Common myeloid progenitor, CD34-positive (primary cell): ENCODE measurements around the gene PRKAR1B.

Experiments
- CTCF ChIA-PET: fragments of 350-600 bp; sonication (Branson Sonifier 250); formaldehyde crosslinking; loops from one replicate; lab custom pipeline; 2021; ENCODE audit warnings: antibody characterized with exemption; lab: Charles Lee
- POLR2A ChIA-PET: fragments of 350-600 bp; sonication (Branson Sonifier 250); formaldehyde crosslinking; loops from one replicate; lab custom pipeline; 2021; ENCODE audit warnings: antibody characterized with exemption; lab: Charles Lee
- DNase-seq, 3 donors: peaks; one replicate each; pipeline versions ENCODE4 v3.0.0 to v3.0.0-alpha.2; 2013
- H3K27ac ChIP-seq, 2 experiments: 1 replicate in 1 of 2; 2 replicates in 1 of 2; pipeline ENCODE4 v1.7.0; 2013; ENCODE audit warnings: inconsistent platforms in 2 of 2, low read length in 2 of 2, mild to moderate bottlenecking in 2 of 2, low read depth in 1 of 2, moderate library complexity in 1 of 2; ENCODE audit not compliant: severe bottlenecking in 2 of 2, insufficient read depth in 1 of 2, poor library complexity in 1 of 2
- H3K27me3 ChIP-seq, 5 experiments: replicated peaks in 2 of 5; 1 replicate in 3 of 5; 2 replicates in 2 of 5; pipeline versions ENCODE4 v1.6.1 to v1.7.0; 2013; ENCODE audit warnings: low read length in 4 of 5, mild to moderate bottlenecking in 2 of 5, moderate library complexity in 2 of 5, inconsistent platforms in 1 of 5; ENCODE audit not compliant: insufficient read depth in 5 of 5, control insufficient read depth in 4 of 5
- H3K36me3 ChIP-seq, 4 experiments: 1 replicate in 2 of 4; 2 replicates in 2 of 4; pipeline versions ENCODE4 v1.6.1 to v1.7.0; 2013; ENCODE audit warnings: low read length in 3 of 4, control low read depth in 1 of 4, mild to moderate bottlenecking in 1 of 4; ENCODE audit not compliant: control insufficient read depth in 4 of 4, insufficient read depth in 4 of 4
- H3K4me1 ChIP-seq, 4 experiments: 1 replicate in 3 of 4; 2 replicates in 1 of 4; pipeline versions ENCODE4 v1.6.1 to v1.7.1; 2013; ENCODE audit warnings: low read length in 3 of 4, mild to moderate bottlenecking in 3 of 4, control low read depth in 1 of 4, inconsistent platforms in 1 of 4, moderate library complexity in 1 of 4; ENCODE audit not compliant: control insufficient read depth in 4 of 4, insufficient read depth in 4 of 4; ENCODE audit errors: control extremely low read depth in 1 of 4
- H3K4me3 ChIP-seq, 7 experiments: 1 replicate in 4 of 7; 2 replicates in 3 of 7; pipeline versions ENCODE4 v1.5.1 to v1.7.0; 2013; ENCODE audit warnings: mild to moderate bottlenecking in 7 of 7, low read length in 6 of 7, moderate library complexity in 6 of 7, inconsistent platforms in 2 of 7, low read depth in 2 of 7, control low read depth in 1 of 7; ENCODE audit not compliant: insufficient read depth in 4 of 7, control insufficient read depth in 1 of 7; ENCODE audit errors: extremely low read depth in 1 of 7
- H3K9me3 ChIP-seq, 5 experiments: 1 replicate in 4 of 5; 2 replicates in 1 of 5; pipeline versions ENCODE4 v1.6.1 to v1.7.1; 2013; ENCODE audit warnings: low read length in 4 of 5, mild to moderate bottlenecking in 2 of 5, inconsistent platforms in 1 of 5, low read depth in 1 of 5, moderate library complexity in 1 of 5; ENCODE audit not compliant: control insufficient read depth in 4 of 5, insufficient read depth in 2 of 5; ENCODE audit errors: control extremely low read depth in 1 of 5
- WGBS: methylation state at CpG from one replicate; pipeline ENCODE4 v1.1.5; 2013; ENCODE audit not compliant: insufficient coverage; 5-methylcytosine and 5-hydroxymethylcytosine counted together

Gene PRKAR1B

GRCh38 chr7:544338-545221 is 182.5 kb downstream of the PRKAR1B start:
- Histone ChIP-seq H3K36me3 (no peaks in the 10 kb centered on the region), H3K4me1 (peaks cover 0 to 8% (median under 1%) of the 10 kb centered on the region in 4 experiments), H3K4me3 (no peak overlapping the region), H3K27me3 (no peaks in the 10 kb centered on the region), H3K9me3 (peaks cover 0 to 4% (median 0%) of the 10 kb centered on the region in 5 experiments), H3K27ac (no peak overlapping the region)
- WGBS, result 98% methylated on average over 12 of the region's 18 CpGs
- no peak for DNase-seq
- CTCF ChIA-PET, result no interaction called here
- POLR2A ChIA-PET, result no interaction called here

GRCh38 chr7:543501-544337 is 183.4 kb downstream of the PRKAR1B start:
- POLR2A ChIA-PET, result no interaction called here
- WGBS, result 96% methylated on average over 18 of the region's 18 CpGs
- Histone ChIP-seq H3K4me1 (peaks cover 0 to 8% (median 1%) of the 10 kb centered on the region in 4 experiments), H3K4me3 (no peak overlapping the region), H3K9me3 (peaks cover 0 to 4% (median 0%) of the 10 kb centered on the region in 5 experiments), H3K27ac (no peak overlapping the region), H3K27me3 (no peaks in the 10 kb centered on the region), H3K36me3 (no peaks in the 10 kb centered on the region)
- no peak for DNase-seq
- CTCF ChIA-PET, result interaction anchor here (1.0 to 1.2 kb wide), 2 partner anchors 48 to 211 kb away, joined by 3 to 4 read pairs; no protein-coding TSS in a partner anchor

- H3K9me3 ChIP-seq, result peaks cover 0 to 4% (median 0%) of the 10 kb centered on the region in 5 experiments
- no peaks in the 10 kb centered on the region for H3K36me3 ChIP-seq
- no peak overlapping the region for H3K27ac ChIP-seq
- no peaks in the 10 kb centered on the region for H3K27me3 ChIP-seq
- DNase-seq, result peak in 2 of 3 donors; percentile 27 to 41
- no peak overlapping the region for H3K4me3 ChIP-seq
- ChIA-PET POLR2A (interaction anchor here (0.6 kb wide), 1 partner anchor 224 kb away, joined by 4 read pairs; no protein-coding TSS in a partner anchor), CTCF (interaction anchor here (1.0 to 1.2 kb wide), 2 partner anchors 49 to 210 kb away, joined by 3 to 4 read pairs; no protein-coding TSS in a partner anchor)
- H3K4me1 ChIP-seq, result peaks cover 0 to 16% (median 8%) of the 10 kb centered on the region in 4 experiments
- 83% methylated on average over 22 of the region's 27 CpGs for WGBS
Observed at GRCh38 chr7:542713-543500, 184.2 kb downstream of the PRKAR1B start.

- H3K27ac ChIP-seq, result no peak overlapping the region
- no peak overlapping the region for H3K4me3 ChIP-seq
- POLR2A ChIA-PET, result interaction anchor here (0.6 kb wide), 1 partner anchor 225 kb away, joined by 4 read pairs; no protein-coding TSS in a partner anchor
- no peaks in the 10 kb centered on the region for H3K36me3 ChIP-seq
- whole genome bisulfite sequencing, result 93% methylated on average over 24 of the region's 28 CpGs
- H3K4me1 ChIP-seq, result peaks cover 0 to 17% (median 8%) of the 10 kb centered on the region in 4 experiments
- H3K27me3 ChIP-seq, result no peaks in the 10 kb centered on the region
- CTCF ChIA-PET, result interaction anchor here (1.2 kb wide), 1 partner anchor 209 kb away, joined by 4 read pairs; no protein-coding TSS in a partner anchor
- H3K9me3 ChIP-seq, result peaks cover 0 to 4% (median 0%) of the 10 kb centered on the region in 5 experiments
- no peak for DNase-seq
Observed at GRCh38 chr7:542131-542712, 184.9 kb downstream of the PRKAR1B start.

GRCh38 chr7:541661-542060 is 185.4 kb downstream of the PRKAR1B start:
- CTCF ChIA-PET, result no interaction called here

GRCh38 chr7:540997-541396 is 186.1 kb downstream of the PRKAR1B start:
- Histone ChIP-seq H3K36me3 (no peaks in the 10 kb centered on the region), H3K27me3 (no peaks in the 10 kb centered on the region), H3K9me3 (peaks cover 0 to 4% (median 0%) of the 10 kb centered on the region in 5 experiments), H3K4me1 (peaks cover 0 to 17% (median 8%) of the 10 kb centered on the region in 4 experiments), H3K4me3 (no peak overlapping the region), H3K27ac (no peak overlapping the region)
- WGBS, result 93% methylated on average over 5 of the region's 12 CpGs
- CTCF ChIA-PET, result no interaction called here
- POLR2A ChIA-PET, result no interaction called here
- DNase-seq, result no peak

More at GRCh38 chr7:541661-542060, 185.4 kb downstream of the PRKAR1B start:
- no peak overlapping the region for H3K27ac ChIP-seq
- no peak for DNase-seq
- WGBS, result 98% methylated on average over 10 of the region's 17 CpGs
- POLR2A ChIA-PET, result no interaction called here
- H3K4me3 ChIP-seq, result no peak overlapping the region
- H3K27me3 ChIP-seq, result no peaks in the 10 kb centered on the region
- no peaks in the 10 kb centered on the region for H3K36me3 ChIP-seq
- peaks cover 0 to 17% (median 8%) of the 10 kb centered on the region in 4 experiments for H3K4me1 ChIP-seq
- peaks cover 0 to 4% (median 0%) of the 10 kb centered on the region in 5 experiments for H3K9me3 ChIP-seq
